ENCODE data around the gene FTCDNL1.

The FTCDNL1 gene

GRCh38 chr2:199738727-199739412 is 112.1 kb downstream of the FTCDNL1 start:
- DNase-seq: no peak

- no peak for DNase-seq
Observed at GRCh38 chr2:199734651-199735050, 116.3 kb downstream of the FTCDNL1 start.

DNA sequence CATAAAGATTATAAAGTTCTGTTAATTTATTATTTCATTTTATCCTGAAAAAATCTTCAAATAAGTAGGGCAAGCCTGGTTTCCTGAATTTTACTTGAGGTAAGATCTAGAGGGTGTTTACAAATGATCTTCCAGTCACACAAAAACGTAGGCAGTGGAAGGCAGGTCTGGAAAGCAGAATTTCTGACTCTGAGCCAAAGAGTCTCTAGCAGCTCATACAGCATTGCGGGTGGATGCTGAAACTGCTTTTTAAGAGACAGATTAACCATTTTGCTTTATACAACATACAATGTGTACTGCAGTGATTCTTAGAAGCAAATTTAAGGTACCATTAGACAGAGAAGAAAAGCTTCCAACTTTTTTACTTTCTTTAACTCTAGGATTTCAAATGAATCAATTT is 117.0 kb downstream of the FTCDNL1 start:
- DNase-seq: no peak

GRCh38 chr2:199727801-199728200 is 123.2 kb downstream of the FTCDNL1 start:
- no peak for DNase-seq

DNA sequence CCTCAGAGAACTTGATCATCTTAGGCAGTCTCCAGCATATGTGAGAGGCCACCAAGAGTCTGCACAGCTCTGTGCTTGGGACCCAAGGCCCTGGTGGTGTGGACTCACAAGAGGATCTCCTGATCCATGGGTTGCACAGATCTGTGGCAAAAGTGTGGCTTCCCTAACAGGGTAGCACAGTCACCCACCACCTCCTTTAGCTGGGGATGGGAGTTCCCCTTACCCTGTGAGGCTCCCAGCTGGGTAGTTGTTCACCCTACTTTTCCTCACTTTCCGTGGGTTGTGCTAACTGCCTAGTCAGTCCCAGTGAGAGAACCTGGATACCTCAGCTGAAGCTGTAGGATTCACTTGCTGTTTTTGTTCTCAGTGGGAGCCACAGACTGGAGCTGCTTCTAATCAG is 123.7 kb downstream of the FTCDNL1 start:
- DNase-seq: no peak

DNA sequence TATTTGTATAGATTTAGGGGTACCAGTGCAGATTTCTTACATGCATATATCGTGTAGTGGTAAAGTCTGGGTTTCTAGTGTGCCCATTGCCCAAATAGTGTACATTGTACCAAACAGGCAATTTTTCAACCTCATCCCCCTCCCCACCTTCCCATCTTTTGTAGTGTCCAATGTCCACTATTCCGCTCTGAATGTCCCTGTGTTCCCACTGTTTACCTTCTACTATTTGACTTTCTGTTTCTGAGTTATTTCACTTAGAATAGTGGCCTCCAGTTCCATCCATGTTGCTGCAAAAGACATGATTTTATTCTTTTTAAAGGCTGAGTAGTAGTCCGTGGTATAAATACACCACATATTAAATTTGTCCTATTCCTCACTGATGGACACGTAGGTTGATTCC is 132.9 kb downstream of the FTCDNL1 start:
- no peak for DNase-seq

DNA sequence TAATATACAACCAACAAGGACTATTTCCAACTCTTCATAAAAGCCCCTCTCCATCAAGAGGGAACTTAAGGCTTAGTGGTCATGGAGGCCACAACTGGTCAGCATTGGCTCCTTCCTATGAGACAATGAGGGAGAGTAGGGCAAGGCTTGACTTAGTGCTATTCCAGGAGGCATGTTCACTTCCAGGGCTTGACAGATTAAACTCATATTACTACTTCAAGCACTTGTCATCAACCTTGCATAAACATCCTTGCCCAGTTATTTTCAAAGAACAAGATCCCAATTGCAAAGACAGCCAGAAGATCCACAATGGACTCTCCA is 133.4 kb downstream of the FTCDNL1 start:
- no peak for DNase-seq

GRCh38 chr2:199716807-199717586 is 134.0 kb downstream of the FTCDNL1 start:
- DNase-seq: no peak

DNA sequence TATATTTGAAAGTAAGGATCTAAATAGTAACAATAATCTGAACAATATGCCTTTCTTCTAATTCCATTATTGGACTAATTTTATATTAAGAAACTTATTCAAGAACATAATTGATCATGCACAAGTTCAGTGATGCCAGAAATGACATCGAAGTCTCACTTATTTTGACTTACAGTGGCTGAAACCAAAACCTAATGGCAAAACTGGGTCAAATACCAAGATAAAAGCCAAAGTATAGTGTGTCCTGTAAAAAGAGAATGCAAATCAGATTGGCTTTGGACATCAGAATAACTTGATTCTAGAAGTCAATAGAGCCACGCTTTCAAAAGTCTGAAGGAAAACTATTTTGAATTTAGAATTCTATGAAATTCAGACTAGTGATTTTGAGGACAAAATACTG is 137.2 kb downstream of the FTCDNL1 start:
- DNase-seq: no peak

DNA sequence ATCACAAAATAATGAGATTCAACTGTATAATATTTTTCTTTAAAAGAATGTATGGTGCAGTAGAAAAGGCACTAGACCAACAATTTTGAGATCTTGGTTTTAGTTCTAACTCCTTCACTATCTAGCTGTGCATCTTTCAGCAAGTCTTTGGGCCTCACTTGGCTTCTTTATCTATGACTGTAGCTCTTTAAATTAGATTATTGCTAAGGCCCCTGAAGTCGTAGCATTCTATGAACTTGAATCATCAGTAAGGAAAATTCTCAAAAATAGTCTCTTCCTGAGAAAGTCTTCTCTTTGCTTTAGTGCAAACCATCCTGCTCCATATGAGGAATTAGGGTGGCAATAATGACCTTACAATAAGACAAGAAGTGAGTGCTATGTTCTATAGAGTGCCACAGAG is 140.4 kb downstream of the FTCDNL1 start:
- DNase-seq: no peak
